HG02943 (cell line): ENCODE measurements around the gene RGMA.
A peak's percentile ranks its signal among the peaks of the same experiment; 100 is the strongest.
"Not testable (repeated sequence)": the region's sequence is repeated elsewhere in the genome, so short reads cannot be mapped to it uniquely, and the experiment has no call there.

Experiments used
- ATAC-seq: cut with Tn5 transposase; IDR thresholded peaks from one replicate; pipeline ENCODE4 v1.9.1; 2021; ENCODE audit warnings: mild to moderate bottlenecking, low read depth, moderate library complexity; ENCODE audit not compliant: unreplicated experiment

The RGMA gene

GRCh38 chr15:93036951-93037819, 51.8 kb downstream of the RGMA start:
- no peak for ATAC-seq

- ATAC-seq: peak; percentile 72
Measured at GRCh38 chr15:93035953-93036810, 52.8 kb downstream of the RGMA start.

- ATAC-seq: no peak
Measured at GRCh38 chr15:93035092-93035915, 53.7 kb downstream of the RGMA start.

GRCh38 chr15:93034512-93034911, 54.5 kb downstream of the RGMA start:
- no peak for ATAC-seq

- no peak for ATAC-seq
Measured at GRCh38 chr15:93033434-93034045, 55.5 kb downstream of the RGMA start.

GRCh38 chr15:93032515-93033206, 56.4 kb downstream of the RGMA start:
- ATAC-seq: not testable (repeated sequence)

GRCh38 chr15:93031557-93032384, 57.2 kb downstream of the RGMA start:
- not testable (repeated sequence) for ATAC-seq

- no peak for ATAC-seq
Measured at GRCh38 chr15:93031103-93031464, 57.9 kb downstream of the RGMA start.

- ATAC-seq: peak; percentile 78
Measured at GRCh38 chr15:93030430-93031102, 58.4 kb downstream of the RGMA start.

- ATAC-seq: no peak
Measured at GRCh38 chr15:93029836-93030429, 59.1 kb downstream of the RGMA start.

- no peak for ATAC-seq
Measured at GRCh38 chr15:93029214-93029835, 59.7 kb downstream of the RGMA start.

- ATAC-seq: no peak
Measured at GRCh38 chr15:93028632-93029213, 60.3 kb downstream of the RGMA start.

- no peak for ATAC-seq
Measured at GRCh38 chr15:93028111-93028631, 60.8 kb downstream of the RGMA start.

GRCh38 chr15:93027413-93027812, 61.6 kb downstream of the RGMA start:
- no peak for ATAC-seq

GRCh38 chr15:93026380-93026817, 62.6 kb downstream of the RGMA start:
- no peak for ATAC-seq

- ATAC-seq: no peak
Measured at GRCh38 chr15:93025625-93025982, 63.4 kb downstream of the RGMA start.
